ENCODE results near the gene CERS4.
"Not testable (repeated sequence)": the region's sequence is repeated elsewhere in the genome, so short reads cannot be mapped to it uniquely, and the experiment has no call there.

Gene CERS4, protein sequence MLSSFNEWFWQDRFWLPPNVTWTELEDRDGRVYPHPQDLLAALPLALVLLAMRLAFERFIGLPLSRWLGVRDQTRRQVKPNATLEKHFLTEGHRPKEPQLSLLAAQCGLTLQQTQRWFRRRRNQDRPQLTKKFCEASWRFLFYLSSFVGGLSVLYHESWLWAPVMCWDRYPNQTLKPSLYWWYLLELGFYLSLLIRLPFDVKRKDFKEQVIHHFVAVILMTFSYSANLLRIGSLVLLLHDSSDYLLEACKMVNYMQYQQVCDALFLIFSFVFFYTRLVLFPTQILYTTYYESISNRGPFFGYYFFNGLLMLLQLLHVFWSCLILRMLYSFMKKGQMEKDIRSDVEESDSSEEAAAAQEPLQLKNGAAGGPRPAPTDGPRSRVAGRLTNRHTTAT

DNA sequence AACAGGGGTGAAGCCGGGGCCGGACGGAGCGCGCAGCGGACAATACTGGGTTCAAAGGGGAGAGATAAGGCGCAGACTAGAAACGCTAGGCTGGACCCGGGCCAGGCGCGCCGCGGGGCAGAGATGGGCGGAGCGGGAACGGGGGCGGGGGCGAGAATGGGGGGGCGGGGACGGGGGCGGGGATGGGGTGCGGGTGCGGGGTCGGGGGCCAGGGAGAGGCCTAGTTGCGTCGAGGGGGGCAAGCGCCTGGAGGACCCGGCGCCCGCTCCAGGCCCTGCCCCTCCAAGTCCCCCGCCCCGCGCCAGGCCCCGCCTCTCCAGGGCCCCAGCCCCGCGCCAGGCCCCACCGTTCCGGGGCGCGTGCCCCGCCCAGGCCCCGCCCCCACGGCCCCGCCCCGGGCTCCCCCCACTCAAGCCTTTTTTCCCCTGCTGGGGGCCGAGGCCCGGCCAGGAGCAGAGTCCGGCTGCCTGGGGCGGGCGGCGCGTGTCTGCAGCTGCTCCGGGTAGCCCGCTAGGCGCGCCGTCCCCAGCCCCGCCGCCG, at the start of gene CERS4:
TSS of gene CERS4 (plus strand) at position 449 of the 540 bp plus-strand sequence. CDS start 41,707 bp downstream, outside the sequence.
- DNase-seq, result peak; percentile 45 to 59

DNA sequence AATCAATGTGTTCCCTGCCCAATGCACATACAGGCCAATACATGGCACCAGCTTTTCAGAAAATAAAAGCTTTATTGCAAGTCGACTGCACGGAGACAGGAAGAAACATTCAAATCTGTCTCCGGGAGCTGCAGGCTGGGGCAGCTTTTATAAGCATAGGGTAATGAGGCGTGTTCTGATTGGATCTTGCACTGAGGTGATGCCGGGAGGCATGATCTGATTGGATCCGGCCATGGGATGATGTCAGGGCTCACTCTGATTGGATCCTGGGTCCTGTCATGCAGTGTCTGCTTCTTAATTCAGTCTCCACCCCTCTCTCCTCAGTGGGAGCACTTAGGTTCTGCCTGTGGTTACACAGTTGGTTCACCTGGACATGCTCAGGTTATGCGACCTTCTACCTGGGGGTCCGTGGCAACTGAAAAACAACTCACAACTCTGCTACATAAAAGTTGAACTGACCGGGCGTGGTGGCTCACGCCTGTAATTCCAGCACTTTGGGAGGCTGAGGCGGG, 48.0 kb upstream of the CERS4 start:
- DNase-seq, result peak; percentile 21 to 53

DNA sequence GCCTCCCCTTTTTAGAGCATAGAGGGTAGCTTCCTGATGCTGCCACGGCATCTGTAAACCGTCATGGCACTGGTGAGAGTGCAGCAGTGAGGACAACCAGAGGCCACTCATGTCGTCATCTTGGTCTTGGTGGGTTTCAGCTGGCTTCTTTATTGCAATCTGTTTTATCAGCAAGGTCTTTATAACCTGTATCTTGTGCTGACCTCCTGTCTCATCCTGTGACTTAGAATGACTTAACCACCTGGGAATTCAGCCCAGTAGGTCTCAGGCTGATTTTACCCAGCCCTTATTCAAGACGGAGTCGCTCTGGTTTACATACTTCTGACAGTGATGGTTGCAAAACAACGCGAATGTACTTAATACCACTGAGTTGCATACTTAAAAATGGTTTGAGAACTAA, 45.4 kb upstream of the CERS4 start:
- no peak for DNase-seq

DNA sequence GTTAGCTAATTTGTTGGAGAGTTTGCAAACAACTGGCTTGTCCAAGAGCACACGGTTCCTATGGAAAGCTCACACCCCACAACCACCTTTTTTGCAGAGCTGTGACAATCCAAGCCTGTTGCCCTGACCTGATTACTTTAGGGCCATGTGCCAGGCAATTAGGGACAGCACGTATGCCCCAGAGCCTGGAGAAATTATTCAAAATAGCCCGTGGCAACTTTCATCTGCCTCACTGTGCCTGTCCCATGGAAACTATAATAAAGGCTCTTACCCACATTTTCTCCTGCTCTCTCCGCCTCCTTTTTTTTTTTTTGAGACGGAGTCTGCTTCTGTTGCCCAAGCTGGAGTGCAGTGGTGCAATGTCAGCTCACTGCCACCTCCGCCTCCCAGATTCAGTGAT, 41.2 kb upstream of the CERS4 start:
- no peak for DNase-seq

GRCh38 chr19:8168537-8168936, 40.6 kb upstream of the CERS4 start:
- no peak for DNase-seq

DNA sequence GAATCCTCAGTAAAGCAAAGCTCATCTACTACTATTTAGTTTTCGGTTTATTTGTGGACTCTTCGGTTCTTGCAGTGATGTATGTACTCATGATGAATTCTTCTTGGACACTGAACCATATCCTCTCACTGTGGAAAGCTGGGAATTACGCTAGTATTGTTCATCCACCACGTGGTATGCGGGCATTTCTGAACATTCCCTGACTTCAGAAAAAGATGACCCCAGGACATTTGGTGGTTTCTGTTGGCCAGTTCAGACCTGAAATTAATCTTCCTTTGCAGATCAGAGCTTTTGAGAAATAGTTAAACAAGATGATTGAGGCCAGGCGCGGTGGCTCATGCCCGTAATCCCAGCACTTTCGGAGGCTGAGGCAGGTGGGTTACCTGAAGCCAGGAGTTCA, 34.5 kb upstream of the CERS4 start:
- DNase-seq, result no peak

DNA sequence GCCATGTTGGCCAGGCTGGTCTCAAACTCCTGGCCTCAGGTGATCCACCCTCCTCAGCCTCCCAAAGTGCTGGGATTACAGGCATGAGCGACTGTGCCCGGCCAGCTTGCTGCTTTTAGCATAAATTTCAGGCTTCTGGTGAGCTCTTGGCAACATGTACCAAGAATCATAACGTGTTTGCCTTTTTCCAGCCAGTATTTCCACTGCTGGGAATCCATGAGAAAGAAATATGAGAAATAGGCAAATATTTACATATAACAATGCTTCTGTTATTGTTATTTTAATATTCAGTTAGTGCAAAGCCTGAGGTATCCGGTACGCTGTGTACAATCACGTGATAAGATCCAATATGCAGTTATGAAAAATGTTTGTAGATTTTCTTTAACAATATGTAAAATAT, 29.2 kb upstream of the CERS4 start:
- DNase-seq, result peak in 1 of 2 experiments; percentile 5

DNA sequence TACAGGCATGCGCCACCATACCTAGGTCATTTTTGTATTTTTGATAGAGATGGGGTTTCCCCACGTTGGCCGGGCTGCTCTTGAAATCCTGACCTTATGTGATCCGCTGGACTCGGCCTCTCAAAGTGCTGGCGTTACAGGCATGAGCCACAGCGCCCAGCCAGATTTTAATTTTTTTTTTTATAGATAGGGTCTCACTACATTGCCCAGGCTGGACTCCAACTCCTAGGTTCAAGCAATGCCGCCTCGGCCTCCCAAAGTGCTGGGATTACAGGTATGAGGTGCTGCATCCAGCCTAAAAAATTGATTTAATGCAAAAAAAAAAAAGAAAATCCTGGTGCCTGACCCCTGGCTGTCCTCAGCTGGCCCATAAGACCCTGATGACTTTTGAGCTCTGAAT, 24.9 kb upstream of the CERS4 start:
- DNase-seq, result no peak

- no peak for DNase-seq
Observed at GRCh38 chr19:8185343-8186068, 23.7 kb upstream of the CERS4 start.

DNA sequence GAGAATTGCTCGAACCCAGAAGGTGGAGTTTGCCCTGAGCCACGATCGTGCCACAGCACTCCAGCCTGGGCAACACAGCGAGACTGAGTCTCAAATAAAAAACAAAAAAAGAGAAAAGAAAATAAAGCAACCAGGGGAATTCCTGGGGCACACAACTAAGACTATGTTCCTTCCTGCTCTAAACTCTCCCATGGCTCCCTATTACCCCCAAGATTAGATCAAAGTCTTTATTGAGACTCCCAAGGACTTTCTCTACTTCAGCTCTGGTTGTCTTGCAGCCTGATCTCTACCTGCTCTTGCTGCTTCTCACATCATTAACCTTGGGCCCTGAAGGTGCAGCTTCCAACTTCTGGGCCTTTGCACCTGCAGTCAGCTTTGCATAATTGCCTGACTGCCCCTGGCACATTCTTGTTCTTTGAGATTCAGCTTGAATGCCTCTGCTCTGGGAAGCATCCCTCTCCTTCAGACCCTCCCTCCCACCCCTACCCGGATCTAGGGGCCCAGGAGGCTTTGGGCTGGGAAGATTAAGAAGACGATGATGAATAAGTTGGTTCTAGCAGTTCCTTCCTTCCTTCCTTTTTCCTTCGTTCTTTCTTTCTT, 16.8 kb upstream of the CERS4 start:
- DNase-seq, result no peak

GRCh38 chr19:8194528-8195267, 14.5 kb upstream of the CERS4 start:
- DNase-seq, result no peak

- DNase-seq, result no peak
Observed at GRCh38 chr19:8196271-8196927, 12.8 kb upstream of the CERS4 start.

- not testable (repeated sequence) for DNase-seq
Observed at GRCh38 chr19:8203288-8204120, 5.7 kb upstream of the CERS4 start.

DNA sequence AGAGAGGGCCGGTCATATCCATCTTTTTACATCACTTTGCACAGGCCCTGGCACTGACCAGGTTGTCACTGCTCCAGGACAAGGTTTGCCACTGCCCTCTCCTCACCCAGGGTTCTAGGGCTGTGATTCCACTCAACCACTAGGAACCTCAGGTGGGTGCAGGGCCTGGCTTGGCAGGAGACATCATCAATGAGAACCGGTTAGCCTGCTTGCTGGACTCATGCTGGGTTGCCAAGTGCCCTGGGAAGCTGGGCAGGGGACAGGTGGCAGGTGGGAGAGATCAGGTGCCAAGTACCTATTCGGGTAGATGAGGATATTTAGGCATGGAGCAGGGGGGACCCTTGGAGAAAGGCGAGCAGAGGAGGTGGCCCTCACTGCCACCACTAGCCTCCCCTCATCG, 4.2 kb upstream of the CERS4 start:
- DNase-seq, result peak; percentile 43 to 76

GRCh38 chr19:8206147-8207087, 2.8 kb upstream of the CERS4 start:
- DNase-seq, result peak in 1 of 2 experiments; percentile 55

DNA sequence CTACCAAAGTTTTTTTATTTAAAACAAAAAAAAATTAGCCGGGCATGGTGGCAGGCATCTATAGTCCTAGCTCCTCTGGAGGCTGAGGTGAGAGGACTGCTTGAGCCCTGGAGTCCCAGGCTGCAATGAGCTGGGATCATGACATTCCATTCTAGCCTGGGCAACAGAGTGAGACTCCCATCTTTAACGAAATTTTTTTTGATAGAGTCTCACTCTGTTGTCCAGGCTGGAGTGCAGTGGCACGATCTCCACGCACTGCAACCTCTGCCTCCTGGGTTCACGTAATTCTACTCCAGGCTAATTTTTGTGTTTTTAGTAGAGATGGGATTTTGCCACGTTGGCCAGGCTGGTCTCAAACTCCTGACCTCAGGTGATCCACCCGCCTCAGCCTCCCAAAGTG, 1.8 kb upstream of the CERS4 start:
- DNase-seq, result not testable (repeated sequence)

DNA sequence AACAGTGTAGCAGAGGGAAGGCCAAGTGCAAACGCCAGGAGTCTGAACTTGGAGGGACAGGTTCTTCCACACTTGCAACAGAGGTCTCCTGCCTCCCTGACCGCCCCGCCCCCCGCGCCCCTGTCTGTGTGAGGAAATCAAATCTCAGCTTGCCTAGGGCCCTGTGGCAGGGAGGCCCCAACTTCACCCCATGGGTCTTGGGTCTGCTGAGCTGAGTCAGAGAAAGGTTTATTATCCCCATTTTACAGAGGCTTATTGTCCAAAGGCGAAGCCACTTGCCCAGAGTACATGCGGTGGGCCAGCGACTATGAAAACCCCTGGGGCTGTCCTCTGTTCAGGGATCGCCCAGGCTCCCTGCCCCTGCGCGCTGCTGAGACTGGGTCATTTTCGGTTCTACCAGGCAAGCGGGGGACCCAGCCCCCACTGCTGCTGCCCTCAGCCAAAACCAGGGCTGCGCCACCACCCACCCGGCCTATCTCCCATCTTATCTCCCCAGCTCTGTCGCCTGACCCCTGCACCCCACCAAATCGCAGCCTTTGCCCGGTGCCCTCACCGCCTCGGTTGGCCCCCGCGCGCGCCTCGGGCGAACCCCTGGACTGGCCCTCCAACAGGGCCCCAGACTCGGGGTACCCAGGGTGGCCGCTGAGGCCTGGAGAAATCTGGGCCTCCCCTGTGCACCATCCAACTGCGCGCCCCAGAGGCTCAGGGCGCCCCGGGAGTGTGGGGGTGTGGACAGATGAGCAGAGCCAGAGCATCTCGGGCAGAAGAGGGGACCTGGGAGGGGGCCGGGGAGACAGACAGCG, 850 bp upstream of the CERS4 start:
- no peak for DNase-seq

GRCh38 chr19:8209462-8210378, 550 bp downstream of the CERS4 start:
- peak in 1 of 2 experiments; percentile 46 for DNase-seq
